Cardiac fibroblast (primary cell): ENCODE measurements around the gene CISTR.

Experiments used
- DNase-seq, 2 donors: peaks; one replicate each; pipeline versions ENCODE4 v3.0.0 to v3.0.0-alpha.2; 2010; ENCODE audit warnings: low read depth in 2 of 2
- H3K4me3 ChIP-seq, 2 donors: replicated peaks in 1 of 2; 1 replicate in 1 of 2; 2 replicates in 1 of 2; pipeline ENCODE4 v1.5.1; 2011; ENCODE audit warnings: low read depth in 2 of 2, low read length in 2 of 2, mild to moderate bottlenecking in 2 of 2, moderate library complexity in 1 of 2
- TF ChIP-seq, protein P1 (sequence below): IDR thresholded peaks from one replicate; pipeline ENCODE4 v1.5.1; 2011; ENCODE audit warnings: low read depth, mild to moderate bottlenecking, low read length, inconsistent platforms

CISTR gene

GRCh38 chr12:53733807-53734200, 18.0 kb downstream of the CISTR start:
- DNase-seq, result no peak
- H3K4me3 ChIP-seq, result no peak overlapping the region

GRCh38 chr12:53733051-53733806, 18.6 kb downstream of the CISTR start:
- TF ChIP-seq, protein P1, sequence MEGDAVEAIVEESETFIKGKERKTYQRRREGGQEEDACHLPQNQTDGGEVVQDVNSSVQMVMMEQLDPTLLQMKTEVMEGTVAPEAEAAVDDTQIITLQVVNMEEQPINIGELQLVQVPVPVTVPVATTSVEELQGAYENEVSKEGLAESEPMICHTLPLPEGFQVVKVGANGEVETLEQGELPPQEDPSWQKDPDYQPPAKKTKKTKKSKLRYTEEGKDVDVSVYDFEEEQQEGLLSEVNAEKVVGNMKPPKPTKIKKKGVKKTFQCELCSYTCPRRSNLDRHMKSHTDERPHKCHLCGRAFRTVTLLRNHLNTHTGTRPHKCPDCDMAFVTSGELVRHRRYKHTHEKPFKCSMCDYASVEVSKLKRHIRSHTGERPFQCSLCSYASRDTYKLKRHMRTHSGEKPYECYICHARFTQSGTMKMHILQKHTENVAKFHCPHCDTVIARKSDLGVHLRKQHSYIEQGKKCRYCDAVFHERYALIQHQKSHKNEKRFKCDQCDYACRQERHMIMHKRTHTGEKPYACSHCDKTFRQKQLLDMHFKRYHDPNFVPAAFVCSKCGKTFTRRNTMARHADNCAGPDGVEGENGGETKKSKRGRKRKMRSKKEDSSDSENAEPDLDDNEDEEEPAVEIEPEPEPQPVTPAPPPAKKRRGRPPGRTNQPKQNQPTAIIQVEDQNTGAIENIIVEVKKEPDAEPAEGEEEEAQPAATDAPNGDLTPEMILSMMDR, result no peak
- H3K4me3 ChIP-seq, result no peak overlapping the region
- peak in 1 of 2 donors; percentile 59 for DNase-seq

More at GRCh38 chr12:53733807-53734200, 18.0 kb downstream of the CISTR start:
- TF ChIP-seq, protein P1, result no peak

- H3K4me3 ChIP-seq, result no peak overlapping the region
- TF ChIP-seq, protein P1, result no peak
- DNase-seq, result peak in 1 of 2 donors; percentile 31
Observed at GRCh38 chr12:53729644-53730043, 22.1 kb downstream of the CISTR start.

DNA sequence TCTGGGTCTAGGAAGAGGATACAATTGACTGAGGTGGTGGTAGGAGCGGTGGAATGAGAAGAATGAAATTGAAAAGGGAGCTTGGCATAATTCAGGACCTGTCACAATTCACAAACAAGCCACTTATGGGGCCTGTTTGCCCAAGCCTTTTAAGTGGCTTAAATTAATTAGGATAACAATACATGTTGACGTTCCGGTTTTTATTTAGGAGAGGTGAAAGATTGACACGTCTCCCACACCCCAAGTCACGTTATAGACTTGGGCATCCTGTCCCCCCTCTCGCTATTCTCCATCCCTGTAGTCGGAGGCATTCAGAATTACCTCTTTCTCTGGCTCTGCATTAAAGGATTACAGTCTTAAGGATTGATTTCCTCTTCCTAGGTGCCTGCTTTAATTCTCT, 23.6 kb downstream of the CISTR start:
- no peak for DNase-seq
- TF ChIP-seq, protein P1, result no peak
- H3K4me3 ChIP-seq, result no peak overlapping the region

- DNase-seq, result peak; percentile 98
- peak within 1 kb of the TSS; percentile 79 to 84 for H3K4me3 ChIP-seq
- TF ChIP-seq, protein P1, result no peak
Observed at GRCh38 chr12:53727310-53728041, 24.3 kb downstream of the CISTR start, which contains the start of gene CALCOCO1. CALCOCO1 (minus strand) TSS chr12:53727452; CDS start chr12:53725242, 2,210 bp downstream.

DNA sequence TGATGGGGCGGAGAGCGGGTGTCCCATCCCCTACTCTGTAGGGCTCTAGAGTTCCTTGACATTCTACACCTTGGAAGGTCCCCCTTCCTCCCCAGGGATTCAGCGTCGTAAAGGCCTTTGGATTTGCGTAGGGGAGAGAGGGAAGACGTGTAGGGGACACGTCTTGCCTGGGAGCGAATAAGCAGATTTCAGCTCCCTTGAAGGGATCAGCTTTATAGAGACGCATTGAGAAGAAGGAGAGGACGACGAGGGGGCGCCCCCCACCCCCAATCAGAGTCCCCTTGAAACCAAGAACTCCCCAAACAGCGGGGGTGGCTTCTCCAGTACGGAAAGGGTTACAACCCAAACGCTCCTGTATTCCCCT, 24.9 kb downstream of the CISTR start:
- DNase-seq, result peak; percentile 35 to 47
- H3K4me3 ChIP-seq, result peak overlapping the region; percentile 79 to 84
- TF ChIP-seq, protein P1, result no peak
